ENCODE data around the gene CLCN6. TPM values are rescaled to one million over a fixed set of nuclear protein-coding genes. Genes with fewer than 3 reads are reported as not detected.

Gene CLCN6
- total and polyA plus RNA-seq, 4 donors = 5.0 to 9.0 (median 6.5) TPM

DNA sequence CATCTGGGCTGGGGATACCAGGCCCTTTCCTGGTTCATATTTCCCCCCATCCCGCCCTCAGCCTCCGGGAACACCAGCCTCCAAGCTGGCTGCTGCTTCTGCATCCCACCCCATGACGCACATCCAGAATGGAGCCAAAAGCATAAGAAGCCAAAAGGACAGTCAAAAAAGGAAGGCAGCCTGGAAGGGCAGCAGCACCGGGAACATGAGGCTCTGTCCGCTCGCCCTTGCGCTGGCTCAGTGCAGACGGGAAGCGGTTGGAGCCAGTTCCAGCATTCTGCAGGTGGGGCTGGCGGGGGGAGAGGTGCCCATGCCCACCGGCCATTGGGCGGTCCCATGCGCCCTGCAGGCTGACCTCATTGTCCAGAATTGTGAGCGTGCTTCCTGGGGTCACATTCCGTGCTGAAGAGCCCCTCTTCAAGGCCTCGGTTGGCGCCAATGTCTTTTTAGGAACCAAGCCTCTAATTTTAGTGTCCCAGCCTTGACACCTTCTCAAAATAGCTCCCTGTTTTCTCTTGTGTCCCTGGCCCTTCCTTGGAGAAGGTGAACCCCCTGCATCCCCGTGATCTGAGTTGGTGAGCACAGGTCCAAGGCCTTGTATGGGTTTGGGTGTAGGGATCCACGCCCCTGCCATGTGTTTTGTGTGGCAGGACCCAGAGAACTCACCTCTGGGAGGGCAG, 81.1 kb downstream of the CLCN6 start:
- H3K4me3 ChIP-seq (ENCODE audit: low read depth in 1 of 3, low read length in 3 of 3) = no peak overlapping the region
- H3K36me3 ChIP-seq (ENCODE audit: control insufficient read depth in 4 of 4, insufficient read depth in 3 of 4, low read depth in 1 of 4, low read length in 3 of 4) = no peaks in the 10 kb centered on the region
- whole genome bisulfite sequencing = 94% methylated on average over 19 of the region's 19 CpGs
- no peak overlapping the region for H3K9ac ChIP-seq (ENCODE audit: low read depth in 1 of 2, low read length in 2 of 2)
- H3K27ac ChIP-seq (ENCODE audit: low read depth in 1 of 2, low read length in 2 of 2) = no peak overlapping the region
- H3K9me3 ChIP-seq (ENCODE audit: control insufficient read depth in 4 of 4, low read length in 3 of 4) = no peaks in the 10 kb centered on the region
- no peak for DNase-seq (ENCODE audit: low spot score)
- TF ChIP-seq, protein P1, sequence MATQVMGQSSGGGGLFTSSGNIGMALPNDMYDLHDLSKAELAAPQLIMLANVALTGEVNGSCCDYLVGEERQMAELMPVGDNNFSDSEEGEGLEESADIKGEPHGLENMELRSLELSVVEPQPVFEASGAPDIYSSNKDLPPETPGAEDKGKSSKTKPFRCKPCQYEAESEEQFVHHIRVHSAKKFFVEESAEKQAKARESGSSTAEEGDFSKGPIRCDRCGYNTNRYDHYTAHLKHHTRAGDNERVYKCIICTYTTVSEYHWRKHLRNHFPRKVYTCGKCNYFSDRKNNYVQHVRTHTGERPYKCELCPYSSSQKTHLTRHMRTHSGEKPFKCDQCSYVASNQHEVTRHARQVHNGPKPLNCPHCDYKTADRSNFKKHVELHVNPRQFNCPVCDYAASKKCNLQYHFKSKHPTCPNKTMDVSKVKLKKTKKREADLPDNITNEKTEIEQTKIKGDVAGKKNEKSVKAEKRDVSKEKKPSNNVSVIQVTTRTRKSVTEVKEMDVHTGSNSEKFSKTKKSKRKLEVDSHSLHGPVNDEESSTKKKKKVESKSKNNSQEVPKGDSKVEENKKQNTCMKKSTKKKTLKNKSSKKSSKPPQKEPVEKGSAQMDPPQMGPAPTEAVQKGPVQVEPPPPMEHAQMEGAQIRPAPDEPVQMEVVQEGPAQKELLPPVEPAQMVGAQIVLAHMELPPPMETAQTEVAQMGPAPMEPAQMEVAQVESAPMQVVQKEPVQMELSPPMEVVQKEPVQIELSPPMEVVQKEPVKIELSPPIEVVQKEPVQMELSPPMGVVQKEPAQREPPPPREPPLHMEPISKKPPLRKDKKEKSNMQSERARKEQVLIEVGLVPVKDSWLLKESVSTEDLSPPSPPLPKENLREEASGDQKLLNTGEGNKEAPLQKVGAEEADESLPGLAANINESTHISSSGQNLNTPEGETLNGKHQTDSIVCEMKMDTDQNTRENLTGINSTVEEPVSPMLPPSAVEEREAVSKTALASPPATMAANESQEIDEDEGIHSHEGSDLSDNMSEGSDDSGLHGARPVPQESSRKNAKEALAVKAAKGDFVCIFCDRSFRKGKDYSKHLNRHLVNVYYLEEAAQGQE (IDR thresholded peaks at IDR 0.05) = no peak
- TF ChIP-seq GABPA (IDR thresholded peaks at IDR 0.05 in 1 of 2, conservative IDR thresholded peaks at IDR 0.05 in 1 of 2) = no peak
- no peak for TF ChIP-seq NR2F2 (IDR thresholded peaks at IDR 0.05)
- no peak for TF ChIP-seq HNF4A (conservative IDR thresholded peaks at IDR 0.05)
- TF ChIP-seq HNF4G (IDR thresholded peaks at IDR 0.05) = no peak
- TF ChIP-seq FOXA1 (IDR thresholded peaks at IDR 0.05) = no peak
- TF ChIP-seq EGR1 (IDR thresholded peaks at IDR 0.05; ENCODE audit: low read depth in 2 of 2) = no peak
- TF ChIP-seq TAF1 (conservative IDR thresholded peaks at IDR 0.05) = no peak
- TF ChIP-seq ATF3 (IDR thresholded peaks at IDR 0.05) = no peak
- no peak for TF ChIP-seq MAX (IDR thresholded peaks at IDR 0.05)
- TF ChIP-seq JUND (IDR thresholded peaks at IDR 0.05) = no peak
- TF ChIP-seq SP1 (IDR thresholded peaks at IDR 0.05) = no peak
- no peak for TF ChIP-seq RAD21 (IDR thresholded peaks at IDR 0.05)
- no peak for TF ChIP-seq CTCF (IDR thresholded peaks at IDR 0.05; ENCODE audit: low read depth, low read length, missing input control)
- no peak for TF ChIP-seq YY1 (IDR thresholded peaks at IDR 0.05)
- TF ChIP-seq FOXA2 (IDR thresholded peaks at IDR 0.05) = no peak
- TF ChIP-seq ZBTB33 (IDR thresholded peaks at IDR 0.05) = no peak
- no peak for TF ChIP-seq RXRA (IDR thresholded peaks at IDR 0.05)
- H3K27me3 ChIP-seq (ENCODE audit: control insufficient read depth in 4 of 4, insufficient read depth in 4 of 4, low read length in 3 of 4) = no peaks in the 10 kb centered on the region
- H3K4me1 ChIP-seq (ENCODE audit: control insufficient read depth in 4 of 4, insufficient read depth in 4 of 4, low read length in 3 of 4) = no peaks in the 10 kb centered on the region

Data from liver (tissue), 9 donors.